IMR-90 (cell line): ENCODE results near the gene POLR3GL. TPM values are rescaled to one million over a fixed set of nuclear protein-coding genes. Genes with fewer than 3 reads are reported as not detected.

ENCODE experiments used
- ATAC-seq: fragments of 200-7000 bp; cut with Tn5 transposase; 2 replicates; pipeline ENCODE4 v1.9.1; 2020; ENCODE audit warnings: low read depth, mild to moderate bottlenecking, moderate library complexity
- BruUV-seq: library from RNA; stranded (reverse); fragments of 400-500 nt; replicated peaks from 2 replicates; lab custom pipeline; 2021; lab: Mats Ljungman, UMichigan
- CTCF ChIA-PET: fragments of 300-600 bp; formaldehyde crosslinking; extraction: SDS; loops from one replicate; lab custom pipeline; 2021; ENCODE audit warnings: antibody characterized with exemption; lab: Yijun Ruan, JAX
- POLR2A ChIA-PET: fragments of 300-600 bp; sonication (Branson Sonifier 250); formaldehyde crosslinking; loops from one replicate; lab custom pipeline; 2022; ENCODE audit warnings: antibody characterized with exemption; ENCODE audit not compliant: unreplicated experiment; lab: Charles Lee
- DNase-seq: peaks from one replicate; pipeline ENCODE4 v3.0.0; 2013
- H2AFZ ChIP-seq: replicated peaks from 2 replicates; pipeline ENCODE3; 2013; ENCODE audit warnings: low read length, mild to moderate bottlenecking; ENCODE audit not compliant: poor library complexity
- H2AK5ac ChIP-seq: 2 replicates; pipeline ENCODE4 v1.6.1; 2013; ENCODE audit warnings: low read depth, low read length, inconsistent platforms
- H2AK9ac ChIP-seq: replicated peaks from 2 replicates; pipeline ENCODE3; 2013; ENCODE audit warnings: mild to moderate bottlenecking, low read depth, low read length, moderate library complexity; ENCODE audit not compliant: poor library complexity
- H2BK120ac ChIP-seq: 2 replicates; pipeline ENCODE4 v1.6.1; 2013; ENCODE audit warnings: low read depth, low read length, inconsistent platforms
- H2BK15ac ChIP-seq: 3 replicates; pipeline ENCODE4 v1.6.1; 2013; ENCODE audit warnings: low read depth, low read length, inconsistent platforms
- H2BK20ac ChIP-seq: 2 replicates; pipeline ENCODE4 v1.6.1; 2013; ENCODE audit warnings: low read depth, mild to moderate bottlenecking, inconsistent platforms, low read length, moderate library complexity
- H2BK5ac ChIP-seq: 2 replicates; pipeline ENCODE4 v1.6.1; 2013; ENCODE audit warnings: mild to moderate bottlenecking, low read depth, low read length, inconsistent platforms; ENCODE audit not compliant: poor library complexity, severe bottlenecking
- H3K14ac ChIP-seq: replicated peaks from 2 replicates; pipeline ENCODE4 v1.6.1; 2013; ENCODE audit warnings: low read depth, low read length, inconsistent platforms
- H3K18ac ChIP-seq: 2 replicates; pipeline ENCODE4 v1.6.1; 2013; ENCODE audit warnings: low read depth, low read length, control low read depth
- H3K23ac ChIP-seq: 2 replicates; pipeline ENCODE4 v1.6.1; 2013; ENCODE audit warnings: low read depth, low read length, inconsistent platforms
- H3K27ac ChIP-seq: 2 replicates; pipeline ENCODE4 v1.5.1; 2013; ENCODE audit warnings: mild to moderate bottlenecking, control low read depth, low read length; ENCODE audit not compliant: insufficient read depth
- H3K27me3 ChIP-seq: 2 replicates; pipeline ENCODE4 v1.6.1; 2013; ENCODE audit warnings: low read length; ENCODE audit not compliant: control insufficient read depth, insufficient read depth
- H3K36me3 ChIP-seq: 2 replicates; pipeline ENCODE4 v1.6.1; 2013; ENCODE audit warnings: low read length, mixed read lengths; ENCODE audit not compliant: control insufficient read depth, insufficient read depth
- H3K4ac ChIP-seq: 2 replicates; pipeline ENCODE4 v1.6.1; 2013; ENCODE audit warnings: low read depth, low read length, inconsistent platforms
- H3K4me1 ChIP-seq: 2 replicates; pipeline ENCODE4 v1.6.1; 2013; ENCODE audit warnings: low read length, mixed read lengths; ENCODE audit not compliant: control insufficient read depth, insufficient read depth
- H3K4me2 ChIP-seq: 2 replicates; pipeline ENCODE4 v1.6.1; 2013; ENCODE audit warnings: low read depth, mild to moderate bottlenecking, control low read depth, low read length, moderate library complexity
- H3K4me3 ChIP-seq: 2 replicates; pipeline ENCODE4 v1.5.1; 2013; ENCODE audit warnings: low read depth, mild to moderate bottlenecking, control low read depth, low read length, moderate library complexity; ENCODE audit not compliant: insufficient read depth
- H3K56ac ChIP-seq: 2 replicates; pipeline ENCODE4 v1.6.1; 2013; ENCODE audit warnings: low read length, inconsistent platforms; ENCODE audit not compliant: insufficient read depth; ENCODE audit errors: extremely low read depth
- H3K79me1 ChIP-seq, 2 experiments: 2 replicates each; pipeline ENCODE4 v1.6.1; 2013; ENCODE audit warnings: low read length in 2 of 2, inconsistent platforms in 1 of 2, low read depth in 1 of 2
- H3K9ac ChIP-seq: 2 replicates; pipeline ENCODE4 v1.6.1; 2013; ENCODE audit warnings: low read depth, low read length, control low read depth
- H3K9me1 ChIP-seq: 2 replicates; pipeline ENCODE4 v1.6.1; 2013; ENCODE audit warnings: low read length, inconsistent platforms; ENCODE audit not compliant: insufficient read depth
- H3K9me3 ChIP-seq: 2 replicates; pipeline ENCODE4 v1.6.1; 2013; ENCODE audit warnings: low read length; ENCODE audit not compliant: control insufficient read depth, insufficient read depth
- H4K20me1 ChIP-seq: 2 replicates; pipeline ENCODE4 v1.6.1; 2013; ENCODE audit warnings: low read length, inconsistent platforms; ENCODE audit not compliant: insufficient read depth
- H4K5ac ChIP-seq: 2 replicates; pipeline ENCODE4 v1.6.1; 2013; ENCODE audit warnings: mild to moderate bottlenecking, low read depth, low read length, control low read depth
- H4K8ac ChIP-seq, 2 experiments: 2 replicates each; pipeline ENCODE4 v1.6.1; 2013; ENCODE audit warnings: low read depth in 2 of 2, low read length in 2 of 2, control low read depth in 1 of 2, inconsistent platforms in 1 of 2
- H4K91ac ChIP-seq: 2 replicates; pipeline ENCODE4 v1.6.1; 2013; ENCODE audit warnings: low read depth, low read length, inconsistent platforms; ENCODE audit not compliant: insufficient read depth
- CEBPB ChIP-seq: IDR thresholded peaks from 2 replicates; pipeline ENCODE4 v1.6.1; 2012; ENCODE audit warnings: low read depth, low read length, improper control_type of control experiment
- CTCF ChIP-seq: conservative IDR thresholded peaks from 2 replicates; pipeline ENCODE4 v1.5.1; 2012; ENCODE audit warnings: mild to moderate bottlenecking, low read depth, low read length, improper control_type of control experiment
- MAZ ChIP-seq: IDR thresholded peaks from 2 replicates; pipeline ENCODE4 v1.6.1; 2012; ENCODE audit warnings: low read depth, mild to moderate bottlenecking, low read length, improper control_type of control experiment, moderate library complexity, borderline replicate concordance
- MXI1 ChIP-seq: IDR thresholded peaks from 2 replicates; pipeline ENCODE4 v1.6.1; 2012; ENCODE audit warnings: low read depth, mild to moderate bottlenecking, low read length, moderate library complexity, borderline replicate concordance
- NFE2L2 ChIP-seq: fragments of 150-350 bp; IDR thresholded peaks from 2 replicates; pipeline ENCODE4 v1.6.1; 2016; ENCODE audit warnings: low read depth, mild to moderate bottlenecking, low read length
- RAD21 ChIP-seq: IDR thresholded peaks from 2 replicates; pipeline ENCODE4 v1.6.1; 2012; ENCODE audit warnings: low read length, improper control_type of control experiment
- RCOR1 ChIP-seq: IDR thresholded peaks from 2 replicates; pipeline ENCODE4 v1.6.1; 2012; ENCODE audit warnings: mild to moderate bottlenecking, low read length, improper control_type of control experiment; ENCODE audit not compliant: insufficient replicate concordance
- dilution Hi-C: fragments of 300-500 bp; cut with HindIII; formaldehyde crosslinking; loops from one replicate; pipeline ENCODE4 v1.14.3; 2018; ENCODE audit warnings: low sequenced_read_pairs; ENCODE audit not compliant: unreplicated experiment
- in situ Hi-C: fragments of 300-500 bp; cut with MboI; formaldehyde crosslinking; loops from 3 replicates; pipeline ENCODE4 v1.14.3; 2019; ENCODE audit warnings: low sequenced_read_pairs, inconsistent platforms, mixed read lengths
- intact Hi-C: fragments of 100-400 bp; cut with micrococcal nuclease; formaldehyde crosslinking; loops from 2 replicates; pipeline ENCODE4 v1.10.0; 2022
- polyA plus RNA-seq, 3 experiments: library from polyadenylated mRNA; depleted of rRNA; stranded (reverse); fragments of >200 nt; gene quantifications; 2 replicates each; pipeline ENCODE4 v1.2.3, GENCODE V29; 2012; ENCODE audit warnings: low replicate concordance in 1 of 3
- total RNA-seq: library from RNA; depleted of rRNA; stranded (reverse); fragments of >200 nt; gene quantifications from 2 replicates; pipeline ENCODE4 v1.2.3, GENCODE V29; 2012

POLR3GL gene
- total and polyA plus RNA-seq, 2 of the 4 experiments (the other 2 are of a cell fraction): 7.9 to 16.3 TPM

GRCh38 chr1:145958734-145959133 is 5.8 kb upstream of the POLR3GL start:
- Histone ChIP-seq H4K8ac (no peak overlapping the region), H3K56ac (no peak overlapping the region), H3K4me3 (no peak overlapping the region), H2AFZ (no peak overlapping the region), H2BK20ac (no peak overlapping the region), H2BK120ac (no peak overlapping the region), H4K91ac (no peak overlapping the region), H2BK5ac (no peak overlapping the region), H2AK5ac (no peak overlapping the region), H3K4me2 (no peak overlapping the region), H3K18ac (no peak overlapping the region), H3K14ac (no peak overlapping the region), H3K4me1 (peaks cover 27% of the 10 kb centered on the region), H3K9me1 (peaks cover 22% of the 10 kb centered on the region), H3K9ac (no peak overlapping the region), H4K20me1 (peaks cover 15% of the 10 kb centered on the region; the same call in 1 of the 2 replicates), H3K27ac (no peak overlapping the region), H2AK9ac (no peak overlapping the region), H3K27me3 (no peaks in the 10 kb centered on the region), H4K5ac (no peak overlapping the region), H3K4ac (no peak overlapping the region), H3K9me3 (no peaks in the 10 kb centered on the region), H3K79me1 (peaks cover 21 to 65% of the 10 kb centered on the region in 2 experiments), H3K23ac (no peak overlapping the region), H2BK15ac (no peak overlapping the region), H3K36me3 (no peaks in the 10 kb centered on the region)
- DNase-seq (no peak), ATAC-seq (no peak)
- CTCF ChIA-PET: interaction anchor here (1.2 kb wide), 1 partner anchor 67 kb away, joined by 4 read pairs; no protein-coding TSS in a partner anchor
- dilution Hi-C loops (no loop called here), intact Hi-C loops (loop anchor here (5.0 to 10.0 kb wide), 2 partner anchors 64 to 101 kb away; partner anchors contain the start of gene PIAS3), in situ Hi-C loops (no loop called here)
- TF ChIP-seq MAZ (no peak), RAD21 (no peak), NFE2L2 (no peak), CEBPB (no peak), RCOR1 (no peak), CTCF (no peak), MXI1 (no peak)
- POLR2A ChIA-PET: no interaction called here
- no TSS peak for BruUV-seq
